Nephron progenitor cell (in vitro differentiated cells): ENCODE results near the gene VEZT.

Source experiments
- DNase-seq: peaks from one replicate; pipeline ENCODE4 v3.0.0; 2021
- H3K27ac Mint-ChIP-seq: 2 replicates; pipeline ENCODE4 v1.8.0; 2021; ENCODE audit warnings: mild to moderate bottlenecking, moderate library complexity, mixed read lengths
- H3K27me3 Mint-ChIP-seq: 2 replicates; pipeline ENCODE4 v1.8.0; 2021; ENCODE audit warnings: mild to moderate bottlenecking, low read depth, mixed read lengths; ENCODE audit not compliant: poor library complexity
- H3K36me3 Mint-ChIP-seq: 2 replicates; pipeline ENCODE4 v1.8.0; 2021; ENCODE audit warnings: low read depth, mixed read lengths
- H3K4me1 Mint-ChIP-seq: 2 replicates; pipeline ENCODE4 v1.8.0; 2021; ENCODE audit warnings: mixed read lengths
- H3K4me3 Mint-ChIP-seq: 2 replicates; pipeline ENCODE4 v1.8.0; 2021; ENCODE audit warnings: mild to moderate bottlenecking, moderate library complexity, mixed read lengths
- H3K9me3 Mint-ChIP-seq: 2 replicates; pipeline ENCODE4 v1.8.0; 2021; ENCODE audit warnings: mild to moderate bottlenecking, moderate library complexity, mixed read lengths
- CTCF ChIP-seq: fragments of 200-600 bp; sonication (generic); IDR thresholded peaks from 2 replicates; pipeline ENCODE4 v1.5.0; 2021; ENCODE audit warnings: antibody characterized with exemption

Gene VEZT

DNA sequence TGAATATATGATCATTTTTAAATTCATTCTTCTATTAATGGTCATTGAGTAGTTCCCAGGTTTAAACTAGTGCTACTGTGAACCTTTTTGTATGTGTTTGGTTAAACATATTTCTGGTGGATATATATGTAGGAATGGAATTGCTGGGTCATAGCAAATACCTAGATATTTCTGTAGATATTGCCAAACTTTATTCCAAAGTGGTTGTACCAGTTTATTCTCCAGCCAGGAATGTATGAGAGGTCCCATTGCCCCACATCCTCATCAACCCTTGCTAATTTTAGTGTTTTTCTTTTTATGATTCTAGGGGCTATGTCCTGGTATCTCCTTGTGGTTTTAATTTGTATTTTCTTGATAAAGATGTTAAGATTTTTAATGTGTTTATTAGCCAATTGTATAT is 3.1 kb downstream of the VEZT start:
- no peak for TF ChIP-seq CTCF
- no peak for DNase-seq
- Mint-ChIP-seq H3K27me3 (no peaks in the 10 kb centered on the region), H3K9me3 (peaks cover 3% of the 10 kb centered on the region), H3K27ac (no peak overlapping the region), H3K4me1 (peaks cover 34% of the 10 kb centered on the region), H3K4me3 (peak overlapping the region; percentile 72), H3K36me3 (peaks cover 41% of the 10 kb centered on the region)

GRCh38 chr12:95224202-95225170 is 6.9 kb downstream of the VEZT start:
- Mint-ChIP-seq H3K9me3 (peaks cover 3% of the 10 kb centered on the region), H3K36me3 (peaks cover 42% of the 10 kb centered on the region), H3K4me1 (peaks cover 32% of the 10 kb centered on the region), H3K4me3 (no peak overlapping the region), H3K27me3 (no peaks in the 10 kb centered on the region), H3K27ac (no peak overlapping the region)
- no peak for DNase-seq
- no peak for TF ChIP-seq CTCF

DNA sequence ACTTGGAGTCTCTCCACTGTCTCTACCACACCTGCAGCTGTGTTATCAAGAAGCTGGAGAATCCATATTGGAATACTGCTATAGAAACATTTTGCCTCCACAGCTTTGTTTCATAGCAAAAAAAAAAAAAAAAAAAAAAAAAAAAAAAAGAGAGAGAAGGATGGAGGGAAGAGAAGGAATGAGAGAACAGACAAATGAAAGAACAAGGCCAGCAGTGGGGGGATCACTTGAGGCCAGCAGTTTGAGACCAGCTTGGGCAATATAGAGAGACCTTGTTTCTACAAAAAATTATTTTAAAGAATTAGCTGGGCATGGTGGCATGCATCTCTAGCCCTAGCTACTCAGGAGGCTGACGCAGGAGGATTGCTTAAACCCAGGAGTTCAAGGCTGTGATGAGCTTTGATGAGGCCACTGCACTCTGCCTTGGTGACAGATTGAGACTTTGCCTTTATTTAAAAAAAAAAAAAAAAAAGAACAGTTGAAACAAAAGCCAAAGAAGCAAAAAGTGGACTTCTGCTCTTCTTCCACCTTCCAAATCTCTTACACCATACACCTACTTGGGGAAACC is 8.1 kb downstream of the VEZT start:
- DNase-seq: no peak
- no peak for TF ChIP-seq CTCF
- Mint-ChIP-seq H3K36me3 (peaks cover 31% of the 10 kb centered on the region), H3K27ac (peak overlapping the region; percentile 39), H3K9me3 (no peaks in the 10 kb centered on the region), H3K27me3 (no peaks in the 10 kb centered on the region), H3K4me1 (peaks cover 26% of the 10 kb centered on the region), H3K4me3 (no peak overlapping the region)

DNA sequence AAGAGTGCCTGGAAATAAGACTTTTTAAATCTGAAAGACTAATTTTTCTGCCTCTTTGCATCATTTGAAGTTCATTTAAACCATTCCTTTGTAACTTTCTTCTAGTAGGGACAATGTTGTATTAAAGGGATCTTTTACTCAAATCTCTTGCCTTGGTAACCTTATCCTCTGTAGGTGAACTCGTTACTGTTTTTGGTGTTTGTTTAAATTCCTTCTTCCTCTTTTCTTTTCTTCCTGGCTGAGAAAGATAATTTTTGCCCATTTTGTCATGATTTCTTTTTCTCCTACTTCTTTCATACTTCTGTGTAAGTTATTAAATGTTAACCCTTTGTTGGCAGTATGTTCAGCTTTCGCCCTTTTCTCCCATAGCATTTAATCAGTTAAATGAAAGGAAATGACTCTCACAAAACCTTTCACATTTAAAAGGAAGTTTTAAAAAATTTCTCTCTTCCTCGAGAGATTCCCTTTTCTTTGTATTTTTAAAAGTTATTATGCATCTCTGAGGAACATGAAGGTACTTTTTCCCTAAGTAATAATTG is 10.3 kb downstream of the VEZT start:
- no peak for TF ChIP-seq CTCF
- H3K36me3 Mint-ChIP-seq: peaks cover 34% of the 10 kb centered on the region
- no peak overlapping the region for H3K27ac Mint-ChIP-seq
- H3K4me3 Mint-ChIP-seq: no peak overlapping the region
- peaks cover 6% of the 10 kb centered on the region for H3K9me3 Mint-ChIP-seq
- DNase-seq: no peak
- H3K4me1 Mint-ChIP-seq: peaks cover 33% of the 10 kb centered on the region
- no peaks in the 10 kb centered on the region for H3K27me3 Mint-ChIP-seq

GRCh38 chr12:95228617-95229016 is 11.0 kb downstream of the VEZT start:
- Mint-ChIP-seq H3K4me3 (no peak overlapping the region), H3K36me3 (peaks cover 39% of the 10 kb centered on the region), H3K9me3 (peaks cover 11% of the 10 kb centered on the region), H3K27ac (peak overlapping the region; percentile 87), H3K4me1 (peaks cover 33% of the 10 kb centered on the region), H3K27me3 (no peaks in the 10 kb centered on the region)
- no peak for TF ChIP-seq CTCF
- no peak for DNase-seq
